VCaP (cell line): ENCODE results near the gene GLIS1.

Source experiments
- H3K27ac ChIP-seq: fragments of 450-650 bp; 2 replicates; pipeline ENCODE4 v1.5.1; 2017
- CTCF ChIP-seq: fragments of 450-650 bp; conservative IDR thresholded peaks from 2 replicates; pipeline ENCODE4 v1.5.1; 2017; ENCODE audit warnings: mild to moderate bottlenecking, moderate library complexity

Gene GLIS1

GRCh38 chr1:53735681-53736080, 3.3 kb downstream of the GLIS1 start:
- TF ChIP-seq CTCF, result no peak
- no peak overlapping the region for H3K27ac ChIP-seq

GRCh38 chr1:53735261-53735660, 3.7 kb downstream of the GLIS1 start:
- TF ChIP-seq CTCF, result no peak
- no peak overlapping the region for H3K27ac ChIP-seq

- no peak overlapping the region for H3K27ac ChIP-seq
- TF ChIP-seq CTCF, result no peak
Measured at GRCh38 chr1:53734650-53735211, 4.2 kb downstream of the GLIS1 start.

- no peak overlapping the region for H3K27ac ChIP-seq
- no peak for TF ChIP-seq CTCF
Measured at GRCh38 chr1:53733975-53734649, 4.9 kb downstream of the GLIS1 start.

- no peak overlapping the region for H3K27ac ChIP-seq
- TF ChIP-seq CTCF, result no peak
Measured at GRCh38 chr1:53733447-53733931, 5.5 kb downstream of the GLIS1 start.

GRCh38 chr1:53732912-53733317, 6.0 kb downstream of the GLIS1 start:
- H3K27ac ChIP-seq, result no peak overlapping the region
- no peak for TF ChIP-seq CTCF

- no peak for TF ChIP-seq CTCF
- no peak overlapping the region for H3K27ac ChIP-seq
Measured at GRCh38 chr1:53732409-53732808, 6.6 kb downstream of the GLIS1 start.
